Fibroblast of lung (primary cell): ENCODE results near the gene PKNOX2. TPM values are rescaled to one million over a fixed set of nuclear protein-coding genes. Genes with fewer than 3 reads are reported as not detected.
A peak's percentile ranks its signal among the peaks of the same experiment; 100 is the strongest.

ENCODE experiments used
- DNase-seq, 2 donors: peaks; one replicate each; pipeline versions ENCODE4 v3.0.0 to v3.0.0-alpha.2; 2010; ENCODE audit warnings: low read depth in 2 of 2
- H2AFZ ChIP-seq: 2 replicates; pipeline ENCODE4 v1.5.1; 2012; ENCODE audit warnings: low read length, control low read depth, inconsistent platforms
- H3K27ac ChIP-seq: 2 replicates; pipeline ENCODE4 v1.5.1; 2011; ENCODE audit warnings: low read length, control low read depth; ENCODE audit not compliant: insufficient read depth
- H3K27me3 ChIP-seq: 2 replicates; pipeline ENCODE4 v1.5.1; 2011; ENCODE audit warnings: mild to moderate bottlenecking, low read length; ENCODE audit not compliant: control insufficient read depth, insufficient read depth
- H3K36me3 ChIP-seq: 2 replicates; pipeline ENCODE4 v1.5.1; 2011; ENCODE audit warnings: low read length; ENCODE audit not compliant: control insufficient read depth, insufficient read depth
- H3K4me1 ChIP-seq: 2 replicates; pipeline ENCODE4 v1.5.1; 2011; ENCODE audit warnings: low read length; ENCODE audit not compliant: control insufficient read depth, insufficient read depth; ENCODE audit errors: extremely low read depth
- H3K4me2 ChIP-seq: 2 replicates; pipeline ENCODE4 v1.5.1; 2011; ENCODE audit warnings: low read length, control low read depth; ENCODE audit not compliant: insufficient read depth; ENCODE audit errors: extremely low read depth
- H3K4me3 ChIP-seq, 4 experiments: fragments of 200-600 bp in 1 of 4; sonication (generic) in 1 of 4; replicated peaks in 1 of 4; 2 replicates each; pipeline ENCODE4 v1.5.1; 2011 to 2016; ENCODE audit warnings: low read length in 4 of 4, low read depth in 3 of 4, mild to moderate bottlenecking in 3 of 4, control low read depth in 2 of 4, inconsistent platforms in 1 of 4, mixed read lengths in 1 of 4; ENCODE audit not compliant: insufficient read depth in 1 of 4; ENCODE audit errors: control extremely low read depth in 1 of 4
- H3K79me2 ChIP-seq: 2 replicates; pipeline ENCODE4 v1.5.1; 2012; ENCODE audit warnings: mild to moderate bottlenecking, low read length, inconsistent platforms; ENCODE audit not compliant: control insufficient read depth, insufficient read depth
- H3K9ac ChIP-seq: 2 replicates; pipeline ENCODE4 v1.5.1; 2011; ENCODE audit warnings: mild to moderate bottlenecking, low read length, control low read depth; ENCODE audit not compliant: insufficient read depth
- H3K9me3 ChIP-seq: 2 replicates; pipeline ENCODE4 v1.5.1; 2012; ENCODE audit warnings: low read depth, low read length; ENCODE audit not compliant: control insufficient read depth, insufficient read depth
- H4K20me1 ChIP-seq: 2 replicates; pipeline ENCODE4 v1.5.1; 2011; ENCODE audit warnings: low read length; ENCODE audit not compliant: control insufficient read depth, insufficient read depth; ENCODE audit errors: extremely low read depth
- CTCF ChIP-seq, 2 donors: IDR thresholded peaks in 1 of 2; conservative IDR thresholded peaks in 1 of 2; 1 replicate in 1 of 2; 2 replicates in 1 of 2; pipeline ENCODE4 v1.5.1; 2011 to 2012; ENCODE audit warnings: low read length in 2 of 2, control low read depth in 1 of 2, inconsistent platforms in 1 of 2, low read depth in 1 of 2, mild to moderate bottlenecking in 1 of 2
- EZH2 ChIP-seq: IDR thresholded peaks from 2 replicates; pipeline ENCODE4 v1.5.1; 2012; ENCODE audit warnings: low read length, control low read depth, mild to moderate bottlenecking; ENCODE audit errors: missing control alignments
- polyA plus RNA-seq, 2 donors: library from polyadenylated mRNA; depleted of rRNA in 1 of 2; stranded (reverse) in 1 of 2; unstranded in 1 of 2; fragments of >200 nt; gene quantifications; 2 replicates each; pipeline ENCODE4 v1.2.1, GENCODE V29; 2011 to 2012; ENCODE audit warnings: missing spikeins in 1 of 2
- total RNA-seq: library from RNA; depleted of rRNA; stranded (reverse); fragments of >200 nt; gene quantifications from 2 replicates; pipeline ENCODE4 v1.2.1, GENCODE V29; 2014

The PKNOX2 gene
- total and polyA plus RNA-seq, 2 donors (not counting 1 experiment from before 2014, with no cell fraction given) = 0.33 to 2.2 TPM

- H3K79me2 ChIP-seq = no peaks in the 10 kb centered on the region
- no peak for DNase-seq
Measured at GRCh38 chr11:125183641-125184040, 19.1 kb downstream of the PKNOX2 start.

GRCh38 chr11:125188021-125188420 is 23.5 kb downstream of the PKNOX2 start:
- Histone ChIP-seq H3K9me3 (no peaks in the 10 kb centered on the region), H3K4me1 (no peaks in the 10 kb centered on the region), H3K9ac (no peak overlapping the region), H2AFZ (no peak overlapping the region), H3K4me3 (no peak overlapping the region), H3K27me3 (peaks cover 2% of the 10 kb centered on the region), H3K36me3 (no peaks in the 10 kb centered on the region), H4K20me1 (no peaks in the 10 kb centered on the region), H3K4me2 (no peak overlapping the region), H3K79me2 (no peaks in the 10 kb centered on the region), H3K27ac (no peak overlapping the region)
- TF ChIP-seq CTCF (conservative IDR thresholded peaks at IDR 0.05 in 1 of 2, IDR thresholded peaks at IDR 0.05 in 1 of 2; ENCODE audit: low read depth in 1 of 2, low read length in 2 of 2) = no peak
- TF ChIP-seq EZH2 = no peak
- DNase-seq = peak in 1 of 2 donors; percentile 74

More at GRCh38 chr11:125183641-125184040, 19.1 kb downstream of the PKNOX2 start:
- H4K20me1 ChIP-seq = no peaks in the 10 kb centered on the region
- no peak overlapping the region for H3K27ac ChIP-seq
- TF ChIP-seq CTCF (conservative IDR thresholded peaks at IDR 0.05 in 1 of 2, IDR thresholded peaks at IDR 0.05 in 1 of 2; ENCODE audit: low read depth in 1 of 2, low read length in 2 of 2) = no peak
- no peak for TF ChIP-seq EZH2
- no peak overlapping the region for H3K4me2 ChIP-seq
- H3K9me3 ChIP-seq = no peaks in the 10 kb centered on the region
- H3K4me3 ChIP-seq = no peak overlapping the region
- peaks cover 5% of the 10 kb centered on the region for H3K4me1 ChIP-seq
- no peaks in the 10 kb centered on the region for H3K36me3 ChIP-seq
- H3K9ac ChIP-seq = no peak overlapping the region
- no peak overlapping the region for H2AFZ ChIP-seq
- peaks cover 2% of the 10 kb centered on the region for H3K27me3 ChIP-seq

- Histone ChIP-seq H3K4me1 (no peaks in the 10 kb centered on the region), H3K36me3 (no peaks in the 10 kb centered on the region), H3K27ac (no peak overlapping the region), H4K20me1 (no peaks in the 10 kb centered on the region), H3K4me3 (no peak overlapping the region), H3K9ac (no peak overlapping the region), H3K9me3 (no peaks in the 10 kb centered on the region), H3K27me3 (peaks cover 2% of the 10 kb centered on the region), H3K79me2 (no peaks in the 10 kb centered on the region), H2AFZ (no peak overlapping the region), H3K4me2 (no peak overlapping the region)
- no peak for DNase-seq
- TF ChIP-seq EZH2 = no peak
- no peak for TF ChIP-seq CTCF (conservative IDR thresholded peaks at IDR 0.05 in 1 of 2, IDR thresholded peaks at IDR 0.05 in 1 of 2; ENCODE audit: low read depth in 1 of 2, low read length in 2 of 2)
Measured at GRCh38 chr11:125190566-125190965, 26.0 kb downstream of the PKNOX2 start.
